Measurements from ENCODE around the gene PAX3. TPM values are rescaled to one million over a fixed set of nuclear protein-coding genes. Genes with fewer than 3 reads are reported as not detected.

The PAX3 gene
- total RNA-seq, 1 donor from 2014 or later = 4.6 TPM

DNA sequence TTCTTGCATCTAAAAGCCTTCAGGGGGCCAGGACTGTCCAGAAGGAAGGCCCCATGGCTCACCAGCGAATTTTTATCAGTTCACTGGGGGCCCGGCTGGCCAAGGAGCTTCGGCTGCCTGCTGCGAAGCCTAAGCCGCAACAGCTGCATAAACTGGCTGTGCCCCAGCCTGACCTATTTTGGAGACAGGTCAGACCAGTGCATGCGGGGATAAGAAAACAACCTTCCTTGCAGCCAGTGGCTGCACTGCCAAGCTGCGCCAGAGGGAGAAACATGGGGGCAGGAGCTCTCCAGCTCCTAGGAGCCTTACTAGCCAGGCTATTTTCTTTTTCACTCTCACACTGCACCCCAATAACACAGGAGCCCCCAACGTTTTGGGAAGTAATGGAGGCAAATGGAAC is 15.2 kb downstream of the PAX3 start:
- H3K36me3 Mint-ChIP-seq = peaks cover 68% of the 10 kb centered on the region
- TF ChIP-seq, protein P1, sequence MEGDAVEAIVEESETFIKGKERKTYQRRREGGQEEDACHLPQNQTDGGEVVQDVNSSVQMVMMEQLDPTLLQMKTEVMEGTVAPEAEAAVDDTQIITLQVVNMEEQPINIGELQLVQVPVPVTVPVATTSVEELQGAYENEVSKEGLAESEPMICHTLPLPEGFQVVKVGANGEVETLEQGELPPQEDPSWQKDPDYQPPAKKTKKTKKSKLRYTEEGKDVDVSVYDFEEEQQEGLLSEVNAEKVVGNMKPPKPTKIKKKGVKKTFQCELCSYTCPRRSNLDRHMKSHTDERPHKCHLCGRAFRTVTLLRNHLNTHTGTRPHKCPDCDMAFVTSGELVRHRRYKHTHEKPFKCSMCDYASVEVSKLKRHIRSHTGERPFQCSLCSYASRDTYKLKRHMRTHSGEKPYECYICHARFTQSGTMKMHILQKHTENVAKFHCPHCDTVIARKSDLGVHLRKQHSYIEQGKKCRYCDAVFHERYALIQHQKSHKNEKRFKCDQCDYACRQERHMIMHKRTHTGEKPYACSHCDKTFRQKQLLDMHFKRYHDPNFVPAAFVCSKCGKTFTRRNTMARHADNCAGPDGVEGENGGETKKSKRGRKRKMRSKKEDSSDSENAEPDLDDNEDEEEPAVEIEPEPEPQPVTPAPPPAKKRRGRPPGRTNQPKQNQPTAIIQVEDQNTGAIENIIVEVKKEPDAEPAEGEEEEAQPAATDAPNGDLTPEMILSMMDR (IDR thresholded peaks at IDR 0.05) = peak; percentile 33
- TF ChIP-seq EZH2phosphoT487 (IDR thresholded peaks at IDR 0.05) (no peak), EZH2 (IDR thresholded peaks at IDR 0.05) (no peak)
- H4K20me1 ChIP-seq (ENCODE audit: low read depth) = peaks cover 16% of the 10 kb centered on the region
- H3K4me3 ChIP-seq = peak overlapping the region; percentile 22
- H3K4me2 ChIP-seq = peak overlapping the region; percentile 69
- H3K27ac ChIP-seq = peak overlapping the region; percentile 52
- H3K27me3 Mint-ChIP-seq (ENCODE audit: insufficient read depth, low read depth) = peaks cover 7% of the 10 kb centered on the region
- peaks cover 56% of the 10 kb centered on the region for H3F3A ChIP-seq (ENCODE audit: low read depth)
- no peaks in the 10 kb centered on the region for H3K9me3 Mint-ChIP-seq
- H2AFZ ChIP-seq (replicated peaks) = no peak overlapping the region
- H3K9ac ChIP-seq = no peak overlapping the region
- no peaks in the 10 kb centered on the region for H3K9me3 ChIP-seq (ENCODE audit: low read depth)
- peaks cover 94% of the 10 kb centered on the region for H3K27me3 ChIP-seq
- H3K36me3 ChIP-seq = no peaks in the 10 kb centered on the region
- peaks cover 91% of the 10 kb centered on the region for H3K4me1 Mint-ChIP-seq
- DNase-seq (ENCODE audit: low spot score) = peak; percentile 90
- H3K4me3 Mint-ChIP-seq = peak overlapping the region; percentile 78
- H3K27ac Mint-ChIP-seq = peak overlapping the region; percentile 91
- H3K79me2 ChIP-seq (ENCODE audit: low read depth) = no peaks in the 10 kb centered on the region
- H3K4me1 ChIP-seq = peaks cover 43% of the 10 kb centered on the region

DNA sequence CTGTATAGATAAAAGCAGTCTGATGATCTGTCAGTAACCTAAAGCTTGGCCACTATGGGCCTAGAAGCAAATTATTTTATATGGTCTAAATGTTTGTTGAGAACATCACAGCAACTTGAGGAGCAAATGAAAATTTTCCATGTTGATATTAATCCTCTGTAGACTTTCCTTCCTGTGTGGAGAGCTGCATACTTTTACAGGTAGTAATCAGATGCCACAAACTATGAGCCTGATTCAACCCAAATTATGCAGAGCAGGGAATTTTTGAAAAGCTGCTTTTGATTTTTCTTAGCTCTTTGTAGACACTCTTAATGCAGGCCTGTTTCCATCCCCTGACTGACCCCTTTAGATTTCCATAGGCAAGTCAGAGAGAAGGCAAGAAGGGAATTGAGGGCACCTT is 17.3 kb downstream of the PAX3 start:
- Histone ChIP-seq H3K36me3 (no peaks in the 10 kb centered on the region), H4K20me1 (ENCODE audit: low read depth) (peaks cover 15% of the 10 kb centered on the region), H3K9me3 (ENCODE audit: low read depth) (no peaks in the 10 kb centered on the region), H3K4me3 (no peak overlapping the region), H3K4me2 (no peak overlapping the region), H2AFZ (replicated peaks) (no peak overlapping the region), H3K27me3 (peaks cover 94% of the 10 kb centered on the region), H3K27ac (no peak overlapping the region), H3F3A (ENCODE audit: low read depth) (peaks cover 44% of the 10 kb centered on the region), H3K4me1 (peaks cover 30% of the 10 kb centered on the region), H3K79me2 (ENCODE audit: low read depth) (no peaks in the 10 kb centered on the region), H3K9ac (no peak overlapping the region)
- H3K36me3 Mint-ChIP-seq = peaks cover 78% of the 10 kb centered on the region
- TF ChIP-seq, protein P1 (IDR thresholded peaks at IDR 0.05) = no peak
- TF ChIP-seq EZH2phosphoT487 (IDR thresholded peaks at IDR 0.05) (no peak), EZH2 (IDR thresholded peaks at IDR 0.05) (no peak)
- H3K9me3 Mint-ChIP-seq = no peaks in the 10 kb centered on the region
- H3K27me3 Mint-ChIP-seq (ENCODE audit: insufficient read depth, low read depth) = peaks cover 10% of the 10 kb centered on the region
- no peak for DNase-seq (ENCODE audit: low spot score)
- no peak overlapping the region for H3K4me3 Mint-ChIP-seq
- peak overlapping the region; percentile 13 for H3K27ac Mint-ChIP-seq
- H3K4me1 Mint-ChIP-seq = peaks cover 91% of the 10 kb centered on the region

DNA sequence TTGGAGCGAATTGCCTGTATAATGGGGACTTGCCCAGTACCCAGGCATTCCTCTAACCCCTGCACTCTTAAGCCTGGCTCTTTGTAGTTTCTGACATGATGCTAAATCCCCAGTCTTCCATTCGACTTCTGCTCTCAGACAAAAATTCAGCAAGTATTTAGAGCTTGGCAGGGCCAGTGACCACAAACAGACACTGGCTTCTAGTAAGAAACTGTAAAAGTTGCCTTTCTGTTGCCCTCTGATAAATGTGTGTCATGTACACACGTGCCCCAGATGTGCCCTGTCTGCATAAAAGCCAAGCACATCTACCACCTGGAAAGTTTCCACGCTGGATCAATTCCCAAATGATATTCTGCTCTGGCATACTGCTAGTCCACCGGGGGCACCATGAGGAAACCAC is 18.0 kb downstream of the PAX3 start:
- Histone ChIP-seq H3K4me3 (no peak overlapping the region), H2AFZ (replicated peaks) (no peak overlapping the region), H3K27me3 (peaks cover 94% of the 10 kb centered on the region), H3K79me2 (ENCODE audit: low read depth) (no peaks in the 10 kb centered on the region), H3K4me1 (peaks cover 30% of the 10 kb centered on the region), H3F3A (ENCODE audit: low read depth) (peaks cover 41% of the 10 kb centered on the region), H3K4me2 (no peak overlapping the region), H3K9ac (no peak overlapping the region), H3K27ac (no peak overlapping the region), H3K36me3 (no peaks in the 10 kb centered on the region), H4K20me1 (ENCODE audit: low read depth) (peaks cover 15% of the 10 kb centered on the region), H3K9me3 (ENCODE audit: low read depth) (no peaks in the 10 kb centered on the region)
- H3K4me1 Mint-ChIP-seq = peaks cover 92% of the 10 kb centered on the region
- H3K36me3 Mint-ChIP-seq = peaks cover 81% of the 10 kb centered on the region
- TF ChIP-seq EZH2phosphoT487 (IDR thresholded peaks at IDR 0.05) = no peak
- TF ChIP-seq, protein P1 (IDR thresholded peaks at IDR 0.05) = peak; percentile 5
- no peak overlapping the region for H3K4me3 Mint-ChIP-seq
- H3K9me3 Mint-ChIP-seq = no peaks in the 10 kb centered on the region
- no peak overlapping the region for H3K27ac Mint-ChIP-seq
- peaks cover 9% of the 10 kb centered on the region for H3K27me3 Mint-ChIP-seq (ENCODE audit: insufficient read depth, low read depth)
- DNase-seq (ENCODE audit: low spot score) = peak; percentile 47

All from neural progenitor cell (in vitro differentiated cells).